Panc1 (cell line): ENCODE results near the gene GALNT9.

Source experiments
- POLR2AphosphoS5 ChIP-seq: IDR thresholded peaks from 2 replicates; pipeline ENCODE4 v1.6.1; 2012; ENCODE audit warnings: mild to moderate bottlenecking, low read depth, low read length, moderate library complexity
- SIN3A ChIP-seq: IDR thresholded peaks from 2 replicates; pipeline ENCODE4 v1.6.1; 2012; ENCODE audit warnings: low read depth, mild to moderate bottlenecking, low read length, moderate library complexity, borderline replicate concordance; ENCODE audit not compliant: insufficient read depth
- TF ChIP-seq, protein P1 (sequence below): fragments of 450-650 bp; IDR thresholded peaks from 2 replicates; pipeline ENCODE4 v1.5.1; 2017; ENCODE audit warnings: mild to moderate bottlenecking
- TF ChIP-seq, protein P2 (sequence below), 2 experiments: IDR thresholded peaks; 2 replicates each; pipeline ENCODE4 v1.6.1; 2011 to 2012; ENCODE audit warnings: low read depth in 2 of 2, control low read depth in 1 of 2, low read length in 1 of 2, mild to moderate bottlenecking in 1 of 2, moderate library complexity in 1 of 2; ENCODE audit not compliant: insufficient read depth in 1 of 2

GRCh38 chr12:132315951-132316350, 13.4 kb downstream of the GALNT9 start:
- TF ChIP-seq, protein P1, sequence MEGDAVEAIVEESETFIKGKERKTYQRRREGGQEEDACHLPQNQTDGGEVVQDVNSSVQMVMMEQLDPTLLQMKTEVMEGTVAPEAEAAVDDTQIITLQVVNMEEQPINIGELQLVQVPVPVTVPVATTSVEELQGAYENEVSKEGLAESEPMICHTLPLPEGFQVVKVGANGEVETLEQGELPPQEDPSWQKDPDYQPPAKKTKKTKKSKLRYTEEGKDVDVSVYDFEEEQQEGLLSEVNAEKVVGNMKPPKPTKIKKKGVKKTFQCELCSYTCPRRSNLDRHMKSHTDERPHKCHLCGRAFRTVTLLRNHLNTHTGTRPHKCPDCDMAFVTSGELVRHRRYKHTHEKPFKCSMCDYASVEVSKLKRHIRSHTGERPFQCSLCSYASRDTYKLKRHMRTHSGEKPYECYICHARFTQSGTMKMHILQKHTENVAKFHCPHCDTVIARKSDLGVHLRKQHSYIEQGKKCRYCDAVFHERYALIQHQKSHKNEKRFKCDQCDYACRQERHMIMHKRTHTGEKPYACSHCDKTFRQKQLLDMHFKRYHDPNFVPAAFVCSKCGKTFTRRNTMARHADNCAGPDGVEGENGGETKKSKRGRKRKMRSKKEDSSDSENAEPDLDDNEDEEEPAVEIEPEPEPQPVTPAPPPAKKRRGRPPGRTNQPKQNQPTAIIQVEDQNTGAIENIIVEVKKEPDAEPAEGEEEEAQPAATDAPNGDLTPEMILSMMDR, result no peak
- TF ChIP-seq, protein P2, sequence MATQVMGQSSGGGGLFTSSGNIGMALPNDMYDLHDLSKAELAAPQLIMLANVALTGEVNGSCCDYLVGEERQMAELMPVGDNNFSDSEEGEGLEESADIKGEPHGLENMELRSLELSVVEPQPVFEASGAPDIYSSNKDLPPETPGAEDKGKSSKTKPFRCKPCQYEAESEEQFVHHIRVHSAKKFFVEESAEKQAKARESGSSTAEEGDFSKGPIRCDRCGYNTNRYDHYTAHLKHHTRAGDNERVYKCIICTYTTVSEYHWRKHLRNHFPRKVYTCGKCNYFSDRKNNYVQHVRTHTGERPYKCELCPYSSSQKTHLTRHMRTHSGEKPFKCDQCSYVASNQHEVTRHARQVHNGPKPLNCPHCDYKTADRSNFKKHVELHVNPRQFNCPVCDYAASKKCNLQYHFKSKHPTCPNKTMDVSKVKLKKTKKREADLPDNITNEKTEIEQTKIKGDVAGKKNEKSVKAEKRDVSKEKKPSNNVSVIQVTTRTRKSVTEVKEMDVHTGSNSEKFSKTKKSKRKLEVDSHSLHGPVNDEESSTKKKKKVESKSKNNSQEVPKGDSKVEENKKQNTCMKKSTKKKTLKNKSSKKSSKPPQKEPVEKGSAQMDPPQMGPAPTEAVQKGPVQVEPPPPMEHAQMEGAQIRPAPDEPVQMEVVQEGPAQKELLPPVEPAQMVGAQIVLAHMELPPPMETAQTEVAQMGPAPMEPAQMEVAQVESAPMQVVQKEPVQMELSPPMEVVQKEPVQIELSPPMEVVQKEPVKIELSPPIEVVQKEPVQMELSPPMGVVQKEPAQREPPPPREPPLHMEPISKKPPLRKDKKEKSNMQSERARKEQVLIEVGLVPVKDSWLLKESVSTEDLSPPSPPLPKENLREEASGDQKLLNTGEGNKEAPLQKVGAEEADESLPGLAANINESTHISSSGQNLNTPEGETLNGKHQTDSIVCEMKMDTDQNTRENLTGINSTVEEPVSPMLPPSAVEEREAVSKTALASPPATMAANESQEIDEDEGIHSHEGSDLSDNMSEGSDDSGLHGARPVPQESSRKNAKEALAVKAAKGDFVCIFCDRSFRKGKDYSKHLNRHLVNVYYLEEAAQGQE (IDR thresholded peaks at IDR 0.05; ENCODE audit: insufficient read depth in 1 of 2, low read depth in 2 of 2, low read length in 1 of 2), result no peak
- no peak for TF ChIP-seq POLR2AphosphoS5
- no peak for TF ChIP-seq SIN3A
